Measurements from ENCODE around the gene ZNF787. TPM values are rescaled to one million over a fixed set of nuclear protein-coding genes. Genes with fewer than 3 reads are reported as not detected.

ZNF787 gene
- total and polyA plus RNA-seq, 4 donors, result 2.9 to 23.6 (median 18.8) TPM

- Histone ChIP-seq H3K4me3 (ENCODE audit: low read depth in 1 of 3, low read length in 3 of 3) (peak within 1 kb of the TSS; percentile 52 to 83 (median 67)), H3K36me3 (ENCODE audit: control insufficient read depth in 4 of 4, insufficient read depth in 3 of 4, low read depth in 1 of 4, low read length in 3 of 4) (no peaks in the 10 kb centered on the region), H3K27ac (ENCODE audit: low read depth in 1 of 2, low read length in 2 of 2) (peak within 1 kb of the TSS; percentile 90), H3K9me3 (ENCODE audit: control insufficient read depth in 4 of 4, low read length in 3 of 4) (no peaks in the 10 kb centered on the region), H3K9ac (ENCODE audit: low read depth in 1 of 2, low read length in 2 of 2) (peak within 1 kb of the TSS; percentile 61 to 90), H3K4me1 (ENCODE audit: control insufficient read depth in 4 of 4, insufficient read depth in 4 of 4, low read length in 3 of 4) (peaks cover 13 to 80% (median 69%) of the 10 kb centered on the region in 4 donors), H3K27me3 (ENCODE audit: control insufficient read depth in 4 of 4, insufficient read depth in 4 of 4, low read length in 3 of 4) (no peaks in the 10 kb centered on the region)
- WGBS, result under 1% methylated on average over 56 of the region's 56 CpGs
- TF ChIP-seq CTCF (IDR thresholded peaks at IDR 0.05; ENCODE audit: low read depth, low read length, missing input control) (no peak), GABPA (IDR thresholded peaks at IDR 0.05 in 1 of 2, conservative IDR thresholded peaks at IDR 0.05 in 1 of 2) (peak; percentile 15 to 86), EGR1 (IDR thresholded peaks at IDR 0.05; ENCODE audit: low read depth in 2 of 2) (peak in 1 of 2 donors; percentile 17), SP1 (IDR thresholded peaks at IDR 0.05) (peak; percentile 88), RXRA (IDR thresholded peaks at IDR 0.05) (peak in 1 of 2 donors; percentile 56), JUND (IDR thresholded peaks at IDR 0.05) (peak in 1 of 2 donors; percentile 38), HNF4G (IDR thresholded peaks at IDR 0.05) (no peak), ZBTB33 (IDR thresholded peaks at IDR 0.05) (peak; percentile 98), ATF3 (IDR thresholded peaks at IDR 0.05) (peak; percentile 44), NR2F2 (IDR thresholded peaks at IDR 0.05) (peak; percentile 4), MAX (IDR thresholded peaks at IDR 0.05) (peak; percentile 85), YY1 (IDR thresholded peaks at IDR 0.05) (peak; percentile 99), HNF4A (conservative IDR thresholded peaks at IDR 0.05) (peak; percentile 18 to 40), FOXA1 (IDR thresholded peaks at IDR 0.05) (peak; percentile 61), TAF1 (conservative IDR thresholded peaks at IDR 0.05) (no peak), REST (IDR thresholded peaks at IDR 0.05) (peak; percentile 33), RAD21 (IDR thresholded peaks at IDR 0.05) (peak in 1 of 2 donors; percentile 3), FOXA2 (IDR thresholded peaks at IDR 0.05) (no peak)
- DNase-seq (ENCODE audit: low spot score), result peak; percentile 97
Observed at GRCh38 chr19:56140583-56141416, 19.7 kb upstream of the ZNF787 start, which contains the start of gene ZNF444. TSS of gene ZNF444 (plus strand) at chr19:56141287. CDS start at chr19:56146912, 5,625 bp downstream.

All from liver (tissue), 9 donors.